Suprapubic skin (tissue), 4 donors: ENCODE results near the gene HYKK. TPM values are rescaled to one million over a fixed set of nuclear protein-coding genes. Genes with fewer than 3 reads are reported as not detected.
"Not testable (repeated sequence)": the region's sequence is repeated elsewhere in the genome, so short reads cannot be mapped to it uniquely, and the experiment has no call there.

Source experiments
- DNase-seq, 2 donors: peaks; one replicate each; pipeline ENCODE4 v3.0.0-alpha.2; 2019; ENCODE audit warnings: low spot score in 2 of 2
- H3K27ac ChIP-seq: fragments of 200-600 bp; sonication (generic); one replicate; pipeline ENCODE4 v1.5.1; 2019
- H3K27me3 ChIP-seq: fragments of 200-600 bp; sonication (generic); one replicate; pipeline ENCODE4 v1.5.1; 2019
- H3K36me3 ChIP-seq: fragments of 200-600 bp; sonication (generic); one replicate; pipeline ENCODE4 v1.5.1; 2019
- H3K4me1 ChIP-seq: fragments of 200-600 bp; sonication (generic); one replicate; pipeline ENCODE4 v1.5.1; 2019
- H3K4me3 ChIP-seq: fragments of 200-600 bp; sonication (generic); one replicate; pipeline ENCODE4 v1.5.1; 2019; ENCODE audit warnings: mild to moderate bottlenecking
- H3K9me3 ChIP-seq: fragments of 200-600 bp; sonication (generic); one replicate; pipeline ENCODE4 v1.5.1; 2019
- EP300 ChIP-seq: sonication (generic); formaldehyde crosslinking; IDR thresholded peaks from one replicate; pipeline ENCODE4 v1.6.1; 2017; ENCODE audit warnings: antibody characterized with exemption
- POLR2A ChIP-seq, 2 donors: fragments of 450-650 bp; IDR thresholded peaks; one replicate each; pipeline ENCODE4 v1.6.1; 2017; ENCODE audit warnings: antibody characterized with exemption in 2 of 2, mild to moderate bottlenecking in 2 of 2, moderate library complexity in 2 of 2
- POLR2AphosphoS5 ChIP-seq, 3 donors: sonication (generic); formaldehyde crosslinking; IDR thresholded peaks; one replicate each; pipeline ENCODE4 v1.6.1; 2017; ENCODE audit warnings: antibody characterized with exemption in 3 of 3
- WGBS: methylation state at CpG from one replicate; pipeline ENCODE4 v1.1.5; 2018; 5-methylcytosine and 5-hydroxymethylcytosine counted together
- total RNA-seq, 4 donors: library from RNA; depleted of rRNA; stranded (reverse); fragments of >200 nt; gene quantifications; one replicate each; pipeline ENCODE4 v1.1.0, GENCODE V29; 2016
- TF ChIP-seq, protein P1 (sequence below), 2 donors: fragments of 200-600 bp in 1 of 2; fragments of 450-650 bp in 1 of 2; sonication (generic) in 1 of 2; IDR thresholded peaks; one replicate each; pipeline ENCODE4 v1.5.1; 2016 to 2019; ENCODE audit warnings: antibody characterized with exemption in 2 of 2, mild to moderate bottlenecking in 1 of 2, moderate library complexity in 1 of 2

The HYKK gene
- total RNA-seq, 4 donors from 2014 or later = 2.6 to 9.6 (median 6.1) TPM

DNA sequence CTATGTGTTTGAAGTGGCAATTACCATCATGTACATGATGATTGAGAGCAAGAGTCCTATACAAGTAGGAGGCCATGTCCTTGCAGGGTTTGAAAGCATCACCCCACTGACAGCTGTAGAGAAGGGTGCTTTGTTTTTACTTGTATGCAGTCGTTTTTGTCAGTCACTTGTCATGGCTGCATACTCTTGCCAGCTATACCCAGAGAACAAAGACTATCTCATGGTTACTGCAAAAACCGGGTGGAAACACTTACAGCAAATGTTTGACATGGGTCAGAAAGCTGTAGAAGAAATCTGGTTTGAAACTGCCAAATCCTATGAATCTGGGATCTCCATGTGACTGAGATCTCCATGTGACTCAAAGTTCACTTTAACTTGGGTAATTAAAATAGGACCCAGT lies 26.0 kb downstream of the HYKK start:
- H3K27ac ChIP-seq = no peak overlapping the region
- H3K27me3 ChIP-seq = no peaks in the 10 kb centered on the region
- DNase-seq = no peak
- H3K36me3 ChIP-seq = peaks cover 2% of the 10 kb centered on the region
- no peaks in the 10 kb centered on the region for H3K9me3 ChIP-seq
- WGBS = 59% methylated on average over 2 of the region's 2 CpGs
- no peak overlapping the region for H3K4me3 ChIP-seq
- peaks cover 4% of the 10 kb centered on the region for H3K4me1 ChIP-seq
- TF ChIP-seq POLR2AphosphoS5 (IDR thresholded peaks at IDR 0.05) (no peak), POLR2A (IDR thresholded peaks at IDR 0.05) (no peak), EP300 (no peak)
- TF ChIP-seq, protein P1, sequence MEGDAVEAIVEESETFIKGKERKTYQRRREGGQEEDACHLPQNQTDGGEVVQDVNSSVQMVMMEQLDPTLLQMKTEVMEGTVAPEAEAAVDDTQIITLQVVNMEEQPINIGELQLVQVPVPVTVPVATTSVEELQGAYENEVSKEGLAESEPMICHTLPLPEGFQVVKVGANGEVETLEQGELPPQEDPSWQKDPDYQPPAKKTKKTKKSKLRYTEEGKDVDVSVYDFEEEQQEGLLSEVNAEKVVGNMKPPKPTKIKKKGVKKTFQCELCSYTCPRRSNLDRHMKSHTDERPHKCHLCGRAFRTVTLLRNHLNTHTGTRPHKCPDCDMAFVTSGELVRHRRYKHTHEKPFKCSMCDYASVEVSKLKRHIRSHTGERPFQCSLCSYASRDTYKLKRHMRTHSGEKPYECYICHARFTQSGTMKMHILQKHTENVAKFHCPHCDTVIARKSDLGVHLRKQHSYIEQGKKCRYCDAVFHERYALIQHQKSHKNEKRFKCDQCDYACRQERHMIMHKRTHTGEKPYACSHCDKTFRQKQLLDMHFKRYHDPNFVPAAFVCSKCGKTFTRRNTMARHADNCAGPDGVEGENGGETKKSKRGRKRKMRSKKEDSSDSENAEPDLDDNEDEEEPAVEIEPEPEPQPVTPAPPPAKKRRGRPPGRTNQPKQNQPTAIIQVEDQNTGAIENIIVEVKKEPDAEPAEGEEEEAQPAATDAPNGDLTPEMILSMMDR (IDR thresholded peaks at IDR 0.05) = no peak

DNA sequence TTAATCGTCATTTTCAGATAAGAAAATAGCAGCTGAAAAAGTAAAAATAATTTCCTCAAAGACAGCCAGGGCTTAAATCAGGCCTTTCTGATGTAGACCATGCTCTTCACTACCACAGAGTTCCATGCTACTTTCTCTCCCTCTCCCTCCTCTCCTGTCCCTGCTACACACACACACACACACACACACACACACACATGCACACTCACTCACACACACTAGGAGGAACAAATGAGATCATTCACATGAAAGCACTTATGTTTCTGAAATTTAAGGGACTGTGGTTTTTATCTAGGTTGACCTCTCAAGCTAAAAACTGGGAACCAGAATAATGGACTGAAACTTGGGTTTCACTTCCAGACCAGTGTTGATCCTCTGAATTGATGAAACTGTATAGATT lies 28.8 kb downstream of the HYKK start:
- Histone ChIP-seq H3K9me3 (no peaks in the 10 kb centered on the region), H3K27me3 (no peaks in the 10 kb centered on the region), H3K4me1 (peaks cover 6% of the 10 kb centered on the region), H3K27ac (no peak overlapping the region), H3K36me3 (peaks cover 2% of the 10 kb centered on the region), H3K4me3 (no peak overlapping the region)
- no peak for TF ChIP-seq POLR2A (IDR thresholded peaks at IDR 0.05)
- no peak for TF ChIP-seq EP300
- TF ChIP-seq POLR2AphosphoS5 (IDR thresholded peaks at IDR 0.05) = no peak
- TF ChIP-seq, protein P1 (IDR thresholded peaks at IDR 0.05) = no peak
- WGBS = 87% methylated on average over 1 of the region's 1 CpG
- DNase-seq = no peak

DNA sequence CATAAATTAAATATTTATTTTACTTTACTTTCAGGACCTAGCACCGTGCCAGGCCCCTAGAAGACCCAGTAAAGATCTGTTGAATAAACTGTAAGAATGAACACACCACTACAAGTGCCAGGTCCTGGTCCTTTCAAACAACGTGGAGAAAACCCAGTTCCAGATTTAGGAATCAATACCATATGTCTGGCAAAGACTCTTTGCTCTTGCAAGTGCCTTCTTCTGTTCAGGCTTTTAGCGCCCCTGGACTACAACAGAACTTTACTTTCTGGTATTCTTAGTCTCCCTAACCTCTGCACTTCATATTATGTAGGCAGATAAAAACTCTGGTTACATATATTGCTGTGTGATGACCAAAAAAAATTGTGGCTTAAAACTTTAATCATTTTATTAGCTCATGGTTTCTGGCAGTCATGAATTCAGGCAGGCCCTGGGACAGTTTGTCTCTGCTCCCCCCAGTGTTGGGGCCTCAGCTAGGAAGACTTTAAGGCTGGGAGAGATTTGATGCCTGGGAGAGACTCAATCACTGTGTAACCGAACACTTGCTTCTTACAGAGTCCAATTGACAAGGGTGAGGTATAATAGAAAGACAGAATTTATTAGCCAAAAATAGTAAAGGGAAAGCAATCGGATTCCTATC lies 30.0 kb downstream of the HYKK start:
- DNase-seq = no peak
- no peak for TF ChIP-seq POLR2A (IDR thresholded peaks at IDR 0.05)
- TF ChIP-seq, protein P1 (IDR thresholded peaks at IDR 0.05) = no peak
- TF ChIP-seq POLR2AphosphoS5 (IDR thresholded peaks at IDR 0.05) = no peak
- TF ChIP-seq EP300 = no peak
- H3K27me3 ChIP-seq = no peaks in the 10 kb centered on the region
- WGBS = 63% methylated on average over 5 of the region's 5 CpGs
- H3K36me3 ChIP-seq = peaks cover 2% of the 10 kb centered on the region
- no peak overlapping the region for H3K27ac ChIP-seq
- H3K9me3 ChIP-seq = no peaks in the 10 kb centered on the region
- H3K4me3 ChIP-seq = no peak overlapping the region
- peaks cover 18% of the 10 kb centered on the region for H3K4me1 ChIP-seq

- Histone ChIP-seq H3K27me3 (no peaks in the 10 kb centered on the region), H3K36me3 (peaks cover 8% of the 10 kb centered on the region), H3K4me3 (no peak overlapping the region), H3K27ac (no peak overlapping the region), H3K9me3 (no peaks in the 10 kb centered on the region), H3K4me1 (peaks cover 28% of the 10 kb centered on the region)
- no peak for DNase-seq
- 44% methylated on average over 1 of the region's 1 CpG for WGBS
- no peak for TF ChIP-seq POLR2A (IDR thresholded peaks at IDR 0.05)
- no peak for TF ChIP-seq EP300
- TF ChIP-seq, protein P1 (IDR thresholded peaks at IDR 0.05) = no peak
- TF ChIP-seq POLR2AphosphoS5 (IDR thresholded peaks at IDR 0.05) = no peak
Observed at GRCh38 chr15:78538358-78538757, 31.0 kb downstream of the HYKK start.

DNA sequence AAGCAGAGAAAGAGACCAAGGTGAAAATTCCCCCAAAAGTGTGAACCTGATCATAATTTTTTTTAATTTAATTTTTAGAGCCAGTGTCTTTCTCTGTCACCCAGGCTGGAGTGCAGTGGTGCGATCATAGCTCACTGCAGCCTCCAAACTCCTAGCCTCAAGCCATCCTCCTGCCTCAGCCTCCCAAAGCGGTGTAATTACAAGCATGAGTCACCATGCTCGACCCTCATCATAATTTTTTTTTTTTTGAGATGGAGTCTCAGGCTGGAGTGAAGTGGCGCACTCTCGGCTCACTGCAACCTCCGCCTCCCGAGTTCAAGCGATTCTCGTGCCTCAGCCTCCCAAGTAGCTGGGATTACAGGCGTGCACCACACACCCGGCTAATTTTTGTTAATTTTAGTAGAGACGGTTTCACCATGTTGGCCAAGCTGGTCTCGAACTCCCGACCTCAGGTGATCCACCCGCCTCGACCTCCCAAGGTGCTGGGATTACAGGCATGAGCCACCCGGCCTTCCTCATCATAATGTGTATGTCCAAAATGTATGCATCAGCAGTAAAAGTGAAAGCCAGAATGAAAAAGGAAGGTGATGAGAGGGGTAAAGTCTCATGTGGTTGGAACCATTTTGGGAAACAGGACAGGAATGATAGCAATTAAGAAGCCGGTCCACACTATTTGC lies 32.2 kb downstream of the HYKK start:
- 74% methylated on average over 18 of the region's 18 CpGs for WGBS
- DNase-seq = not testable (repeated sequence)
- peaks cover 31% of the 10 kb centered on the region for H3K4me1 ChIP-seq

More for the DNA sequence above, 32.2 kb downstream of the HYKK start:
- peak overlapping the region; percentile 96 for H3K27ac ChIP-seq
- peak overlapping the region; percentile 93 for H3K4me3 ChIP-seq
- H3K27me3 ChIP-seq, H3K9me3 ChIP-seq: not testable (repeated sequence)
- H3K36me3 ChIP-seq = peaks cover 19% of the 10 kb centered on the region
